HCT116 (cell line): Measurements from ENCODE around the gene CCDC124. TPM values are rescaled to one million over a fixed set of nuclear protein-coding genes. Genes with fewer than 3 reads are reported as not detected.
"Not testable (repeated sequence)": the region's sequence is repeated elsewhere in the genome, so short reads cannot be mapped to it uniquely, and the experiment has no call there.

ENCODE experiments used
- ATAC-seq: fragments of 200-7000 bp; cut with Tn5 transposase; 2 replicates; pipeline ENCODE4 v1.9.1; 2020; ENCODE audit warnings: mild to moderate bottlenecking, moderate library complexity
- BruUV-seq: library from RNA; stranded (reverse); fragments of 400-500 nt; replicated peaks from 2 replicates; lab custom pipeline; 2021; lab: Mats Ljungman, UMichigan
- CTCF ChIA-PET: fragments of 300-600 bp; sonication (Branson Sonifier 250); formaldehyde crosslinking; loops from one replicate; lab custom pipeline; 2021; ENCODE audit warnings: antibody characterized with exemption; lab: Charles Lee
- POLR2A ChIA-PET: fragments of 300-600, 350-600 bp; sonication (Branson Sonifier 250); formaldehyde crosslinking; loops from one replicate; lab custom pipeline; 2021; ENCODE audit warnings: antibody characterized with exemption; lab: Charles Lee
- RAD21 ChIA-PET, 2 experiments: fragments of 300-600 bp; sonication (Branson Sonifier 250); formaldehyde crosslinking; loops; one replicate each; lab custom pipeline; 2023; ENCODE audit warnings: low total read pairs in 2 of 2; ENCODE audit not compliant: uncharacterized antibody in 2 of 2, unreplicated experiment in 2 of 2, low non-redundant PET in 1 of 2; lab: Charles Lee
- DNase-seq: peaks from one replicate; pipeline ENCODE4 v3.0.0-alpha.2; 2010; ENCODE audit warnings: low read depth, low spot score
- H2AFZ ChIP-seq: fragments of 200-600 bp; shearing (Covaris generic), sonication (generic); 2 replicates; pipeline ENCODE4 v1.6.1; 2017; ENCODE audit warnings: low read depth, mixed run types, mixed read lengths, antibody characterized with exemption, low read length; ENCODE audit not compliant: poor library complexity, severe bottlenecking
- H3K27ac ChIP-seq: 2 replicates; pipeline ENCODE4 v1.5.1; 2012; ENCODE audit warnings: low read depth, low read length
- H3K27me3 ChIP-seq: fragments of 200-600 bp; sonication (generic); 2 replicates; pipeline ENCODE4 v1.6.1; 2016; ENCODE audit warnings: mixed run types, low read length, mixed read lengths; ENCODE audit not compliant: insufficient read depth
- H3K36me3 ChIP-seq, 2 experiments: fragments of 200-500 bp in 1 of 2; fragments of 200-600 bp in 1 of 2; sonication (Bioruptor generic) in 1 of 2; sonication (generic) in 1 of 2; 2 replicates each; pipeline versions ENCODE4 v1.5.1 to v1.6.1; 2014 to 2016; ENCODE audit warnings: low read length in 2 of 2, inconsistent platforms in 1 of 2, mixed read lengths in 1 of 2, mixed run types in 1 of 2; ENCODE audit not compliant: insufficient read depth in 2 of 2, control insufficient read depth in 1 of 2
- H3K4me1 ChIP-seq, 2 experiments: fragments of 200-600 bp in 1 of 2; sonication (generic) in 1 of 2; 2 replicates each; pipeline versions ENCODE4 v1.5.1 to v1.6.1; 2012 to 2017; ENCODE audit warnings: low read length in 2 of 2, inconsistent platforms in 1 of 2, mild to moderate bottlenecking in 1 of 2, mixed read lengths in 1 of 2, mixed run types in 1 of 2, moderate library complexity in 1 of 2; ENCODE audit not compliant: insufficient read depth in 2 of 2, control insufficient read depth in 1 of 2
- H3K4me2 ChIP-seq: fragments of 200-600 bp; sonication (generic); 2 replicates; pipeline ENCODE4 v1.6.1; 2017; ENCODE audit warnings: mixed run types, low read length, mixed read lengths
- H3K4me3 ChIP-seq, 2 experiments: fragments of 200-600 bp in 1 of 2; sonication (generic) in 1 of 2; replicated peaks in 1 of 2; 2 replicates each; pipeline ENCODE4 v1.5.1; 2011 to 2016; ENCODE audit warnings: low read length in 2 of 2, control low read depth in 1 of 2, low read depth in 1 of 2, mild to moderate bottlenecking in 1 of 2, mixed read lengths in 1 of 2, mixed run types in 1 of 2
- H3K79me2 ChIP-seq: fragments of 200-600 bp; sonication (generic); 2 replicates; pipeline ENCODE4 v1.6.1; 2017; ENCODE audit warnings: mild to moderate bottlenecking, mixed run types, low read length, moderate library complexity, mixed read lengths; ENCODE audit not compliant: insufficient read depth
- H3K9ac ChIP-seq: fragments of 200-600 bp; sonication (generic); 2 replicates; pipeline ENCODE4 v1.6.1; 2016; ENCODE audit warnings: low read length, mixed read lengths
- H3K9me2 ChIP-seq: fragments of 200-600 bp; sonication (generic), shearing (Covaris generic); 2 replicates; pipeline ENCODE4 v1.6.1; 2017; ENCODE audit warnings: mixed run types, mild to moderate bottlenecking, moderate library complexity; ENCODE audit not compliant: insufficient read depth
- H3K9me3 ChIP-seq, 2 experiments: fragments of 200-500 bp in 1 of 2; fragments of 200-600 bp in 1 of 2; sonication (Bioruptor generic) in 1 of 2; sonication (generic) in 1 of 2; 2 replicates each; pipeline ENCODE4 v1.6.1; 2014 to 2017; ENCODE audit warnings: low read length in 2 of 2, mixed read lengths in 2 of 2, inconsistent platforms in 1 of 2, low read depth in 1 of 2, mild to moderate bottlenecking in 1 of 2, mixed run types in 1 of 2, moderate library complexity in 1 of 2; ENCODE audit not compliant: control insufficient read depth in 1 of 2, insufficient read depth in 1 of 2
- H4K20me1 ChIP-seq: fragments of 200-600 bp; sonication (generic), shearing (Covaris generic); 2 replicates; pipeline ENCODE4 v1.6.1; 2017; ENCODE audit warnings: mixed run types, mild to moderate bottlenecking, moderate library complexity; ENCODE audit not compliant: insufficient read depth
- SRF ChIP-seq: IDR thresholded peaks from 2 replicates; pipeline ENCODE4 v1.6.1; 2012; ENCODE audit warnings: low read depth
- intact Hi-C: fragments of 100-400 bp; cut with micrococcal nuclease; formaldehyde crosslinking; loops from 2 replicates; pipeline ENCODE4 v1.10.0; 2022
- total RNA-seq: library from RNA; stranded (reverse); gene quantifications from one replicate; pipeline ENCODE4 v1.2.1, GENCODE V29; 2021; ENCODE audit not compliant: unreplicated experiment
- TF ChIP-seq, protein P1 (sequence below), 3 experiments: fragments of 200-600 bp in 1 of 3; sonication (generic) in 1 of 3; IDR thresholded peaks in 2 of 3; conservative IDR thresholded peaks in 1 of 3; 2 replicates each; pipeline ENCODE4 v1.5.1; 2012 to 2017; ENCODE audit warnings: low read depth in 2 of 3, low read length in 2 of 3, antibody characterized with exemption in 1 of 3, borderline replicate concordance in 1 of 3, control low read depth in 1 of 3, mild to moderate bottlenecking in 1 of 3, mixed read lengths in 1 of 3, mixed run types in 1 of 3, moderate library complexity in 1 of 3; ENCODE audit not compliant: insufficient read depth in 1 of 3
- TF ChIP-seq, protein P2 (sequence below): IDR thresholded peaks from 2 replicates; pipeline ENCODE4 v1.6.1; 2012

CCDC124 gene
- total RNA-seq, 1 experiment from 2014 or later: 177 TPM

DNA sequence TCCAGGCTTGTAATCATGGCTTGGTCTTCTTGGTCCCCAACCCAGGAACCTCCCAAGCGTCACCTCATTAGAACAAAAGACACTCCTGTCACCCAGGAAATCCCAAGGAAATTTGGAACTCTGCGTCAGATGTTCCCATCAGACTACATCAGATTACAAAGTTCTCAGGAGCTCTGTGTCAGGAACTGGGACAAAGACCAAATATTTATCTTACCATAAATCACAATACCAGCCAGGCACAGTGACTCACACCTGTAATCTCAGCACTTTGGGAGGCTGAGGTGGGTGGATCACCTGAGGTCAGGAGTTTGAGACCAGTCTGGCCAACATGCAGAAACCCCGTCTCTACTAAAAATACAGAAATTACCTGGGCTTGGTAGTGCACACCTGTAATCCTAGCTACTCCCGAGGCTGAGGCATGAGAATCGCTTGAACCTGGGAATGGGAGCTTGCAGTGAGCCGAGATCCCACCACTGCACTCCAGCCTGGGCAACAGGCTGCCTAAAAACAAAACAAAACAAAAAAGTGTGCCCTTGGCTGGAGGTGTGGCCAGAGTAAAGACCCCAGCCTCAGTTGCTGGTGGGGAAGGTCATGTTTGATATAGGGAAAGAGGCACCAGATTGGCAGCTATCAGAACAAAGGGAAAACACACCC is 16.7 kb upstream of the CCDC124 start (continued):
- TF ChIP-seq, protein P1, sequence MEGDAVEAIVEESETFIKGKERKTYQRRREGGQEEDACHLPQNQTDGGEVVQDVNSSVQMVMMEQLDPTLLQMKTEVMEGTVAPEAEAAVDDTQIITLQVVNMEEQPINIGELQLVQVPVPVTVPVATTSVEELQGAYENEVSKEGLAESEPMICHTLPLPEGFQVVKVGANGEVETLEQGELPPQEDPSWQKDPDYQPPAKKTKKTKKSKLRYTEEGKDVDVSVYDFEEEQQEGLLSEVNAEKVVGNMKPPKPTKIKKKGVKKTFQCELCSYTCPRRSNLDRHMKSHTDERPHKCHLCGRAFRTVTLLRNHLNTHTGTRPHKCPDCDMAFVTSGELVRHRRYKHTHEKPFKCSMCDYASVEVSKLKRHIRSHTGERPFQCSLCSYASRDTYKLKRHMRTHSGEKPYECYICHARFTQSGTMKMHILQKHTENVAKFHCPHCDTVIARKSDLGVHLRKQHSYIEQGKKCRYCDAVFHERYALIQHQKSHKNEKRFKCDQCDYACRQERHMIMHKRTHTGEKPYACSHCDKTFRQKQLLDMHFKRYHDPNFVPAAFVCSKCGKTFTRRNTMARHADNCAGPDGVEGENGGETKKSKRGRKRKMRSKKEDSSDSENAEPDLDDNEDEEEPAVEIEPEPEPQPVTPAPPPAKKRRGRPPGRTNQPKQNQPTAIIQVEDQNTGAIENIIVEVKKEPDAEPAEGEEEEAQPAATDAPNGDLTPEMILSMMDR (IDR thresholded peaks at IDR 0.05 in 2 of 3, conservative IDR thresholded peaks at IDR 0.05 in 1 of 3; ENCODE audit: borderline replicate concordance in 1 of 3, insufficient read depth in 1 of 3, low read depth in 2 of 3, low read length in 2 of 3): no peak
- no peak for TF ChIP-seq SRF
- TF ChIP-seq, protein P2, sequence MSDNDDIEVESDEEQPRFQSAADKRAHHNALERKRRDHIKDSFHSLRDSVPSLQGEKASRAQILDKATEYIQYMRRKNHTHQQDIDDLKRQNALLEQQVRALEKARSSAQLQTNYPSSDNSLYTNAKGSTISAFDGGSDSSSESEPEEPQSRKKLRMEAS: no peak

DNA sequence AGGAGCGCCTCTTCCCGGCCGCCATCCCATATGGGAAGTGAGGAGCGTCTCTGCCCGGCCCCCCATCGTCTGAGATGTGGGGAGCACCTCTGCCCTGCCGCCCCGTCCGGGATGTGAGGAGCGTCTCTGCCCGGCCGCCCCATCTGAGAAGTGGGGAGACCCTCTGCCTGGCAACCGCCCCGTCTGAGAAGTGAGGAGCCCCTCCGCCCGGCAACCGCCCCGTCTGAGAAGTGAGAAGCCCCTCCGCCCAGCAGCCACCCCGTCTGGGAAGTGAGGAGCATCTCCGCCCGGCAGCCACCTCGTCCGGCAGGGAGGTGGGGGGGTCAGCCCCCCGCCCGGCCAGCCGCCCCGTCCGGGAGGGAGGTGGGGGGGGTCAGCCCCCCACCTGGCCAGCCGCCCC is 14.7 kb upstream of the CCDC124 start:
- H3K27ac ChIP-seq, H3K9me2 ChIP-seq, H3K9me3 ChIP-seq, RAD21 ChIA-PET, H3K27me3 ChIP-seq, intact Hi-C loops, H4K20me1 ChIP-seq, H3K9ac ChIP-seq, H3K36me3 ChIP-seq, H3K4me3 ChIP-seq, DNase-seq, H3K79me2 ChIP-seq, H3K4me2 ChIP-seq, BruUV-seq, ATAC-seq, CTCF ChIA-PET, POLR2A ChIA-PET, H2AFZ ChIP-seq: not testable (repeated sequence)
- peaks cover 18 to 26% of the 10 kb centered on the region in 2 experiments for H3K4me1 ChIP-seq

DNA sequence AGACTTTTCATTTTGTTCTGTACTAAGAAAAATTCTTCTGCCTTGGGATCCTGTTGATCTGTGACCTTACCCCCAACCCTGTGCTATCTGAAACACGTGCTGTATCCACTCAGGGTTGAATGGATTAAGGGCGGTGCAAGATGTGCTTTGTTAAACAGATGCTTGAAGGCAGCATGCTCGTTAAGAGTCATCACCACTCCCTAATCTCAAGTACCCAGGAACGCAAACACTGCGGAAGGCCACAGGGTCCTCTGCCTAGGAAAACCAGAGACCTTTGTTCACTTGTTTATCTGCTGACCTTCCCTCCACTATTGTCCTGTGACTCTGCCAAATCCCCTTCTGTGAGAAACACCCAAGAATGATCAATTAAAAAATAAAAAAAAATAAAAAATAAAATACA is 13.7 kb upstream of the CCDC124 start:
- H3K27me3 ChIP-seq, H3K36me3 ChIP-seq, H3K4me2 ChIP-seq, H4K20me1 ChIP-seq, H3K9ac ChIP-seq, CTCF ChIA-PET, H2AFZ ChIP-seq, H3K9me3 ChIP-seq, H3K79me2 ChIP-seq, intact Hi-C loops, ATAC-seq, H3K27ac ChIP-seq, RAD21 ChIA-PET, H3K4me3 ChIP-seq, BruUV-seq, DNase-seq, H3K9me2 ChIP-seq: not testable (repeated sequence)
- H3K4me1 ChIP-seq: peaks cover 18 to 31% of the 10 kb centered on the region in 2 experiments
- POLR2A ChIA-PET: interaction anchor here (0.7 kb wide), 1 partner anchor 15 kb away, joined by 3 read pairs; no protein-coding TSS in a partner anchor
